Fibroblast of skin of right quadriceps (primary cell): ENCODE data around the gene RPS6KA3.
A peak's percentile ranks its signal among the peaks of the same experiment; 100 is the strongest.
"Not testable (repeated sequence)": the region's sequence is repeated elsewhere in the genome, so short reads cannot be mapped to it uniquely, and the experiment has no call there.

ENCODE experiments used
- DNase-seq: peaks from one replicate; pipeline ENCODE4 v3.0.0-alpha.2; 2013

The RPS6KA3 gene

GRCh38 chrX:20263474-20263873, 3.2 kb downstream of the RPS6KA3 start:
- DNase-seq, result peak; percentile 56

DNA sequence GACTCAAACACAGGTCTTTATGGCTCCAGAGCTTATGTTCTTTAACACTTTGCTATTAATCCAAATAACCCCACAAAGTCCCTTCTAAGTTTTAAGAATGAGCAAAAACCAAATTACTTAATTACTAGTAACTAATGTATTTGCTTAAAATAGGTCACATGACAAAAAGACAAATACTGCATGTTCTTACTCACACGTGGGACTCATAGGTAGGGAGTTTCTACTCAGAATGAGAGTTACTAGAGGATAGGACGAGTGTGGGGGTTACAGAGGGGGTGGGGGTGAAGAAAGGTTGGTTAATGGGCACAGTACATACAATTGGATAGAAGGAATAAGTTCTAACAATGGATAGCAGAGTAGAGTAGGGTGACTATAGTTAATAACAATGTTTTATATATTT, 5.8 kb downstream of the RPS6KA3 start:
- no peak for DNase-seq

DNA sequence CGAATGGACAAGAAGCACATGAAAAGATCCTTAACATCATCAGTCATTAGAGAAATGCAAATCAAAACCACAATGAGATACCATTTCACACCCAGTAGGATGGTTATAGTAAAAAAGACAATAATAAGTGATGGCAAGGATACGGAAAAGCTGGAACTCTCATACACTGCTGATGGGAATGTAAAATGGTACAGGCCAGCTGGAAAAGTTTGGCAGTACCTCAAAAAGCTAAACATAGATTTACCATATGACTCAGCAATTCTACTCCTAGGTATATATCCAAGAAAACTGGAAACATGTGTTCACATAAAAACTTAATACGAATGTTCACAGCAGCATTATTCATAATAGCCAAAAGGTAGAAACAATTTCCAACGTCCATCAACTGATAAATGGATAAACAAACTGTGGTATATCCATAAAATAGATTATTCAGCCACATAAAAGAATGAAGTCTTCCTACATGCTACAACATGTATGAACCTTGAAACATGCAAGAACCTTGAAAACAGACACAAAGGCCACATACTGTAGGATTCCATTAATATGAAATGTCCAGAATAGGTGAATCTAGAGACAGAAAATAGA, 11.9 kb downstream of the RPS6KA3 start:
- peak; percentile 64 for DNase-seq

DNA sequence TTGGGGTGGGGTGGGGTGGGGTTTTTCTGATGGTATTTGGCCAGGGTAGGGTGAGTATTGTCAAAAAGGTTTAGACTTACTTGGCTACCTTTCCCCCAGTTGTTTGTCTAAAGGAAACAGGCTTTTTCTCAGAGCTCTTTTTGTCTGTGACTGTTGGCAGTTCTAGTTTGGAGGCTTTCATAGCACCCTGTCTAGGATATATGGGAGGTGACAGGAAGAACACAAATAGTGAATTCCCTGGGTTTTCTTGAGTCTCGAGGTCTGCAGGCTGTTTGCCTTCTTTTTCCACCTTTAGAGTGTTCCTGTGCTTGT, 13.5 kb downstream of the RPS6KA3 start:
- DNase-seq, result no peak

GRCh38 chrX:20252381-20253231, 14.1 kb downstream of the RPS6KA3 start:
- DNase-seq, result peak; percentile 28

DNA sequence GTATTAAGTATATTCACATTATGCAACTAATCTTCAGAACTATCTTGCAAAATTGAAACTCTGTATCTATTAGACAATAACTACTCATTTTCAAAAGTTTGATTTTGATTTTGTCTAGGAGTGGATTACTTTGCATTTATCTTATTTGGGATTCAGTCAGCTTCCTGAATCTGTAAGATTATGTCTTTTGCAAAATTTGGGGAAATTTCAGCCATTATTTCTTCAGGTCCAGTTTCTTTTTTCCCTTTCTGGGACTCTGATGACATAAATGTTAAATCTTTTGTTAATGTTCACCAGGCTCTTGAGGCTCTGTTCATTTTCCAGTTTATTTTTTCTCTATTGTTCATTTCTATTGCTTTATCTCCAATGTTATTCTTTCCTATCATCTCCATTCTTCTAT, 15.0 kb downstream of the RPS6KA3 start:
- DNase-seq, result no peak

GRCh38 chrX:20250146-20250545, 16.6 kb downstream of the RPS6KA3 start:
- DNase-seq, result not testable (repeated sequence)

- DNase-seq, result no peak
These were observed 18.0 kb downstream of the RPS6KA3 start for GRCh38 chrX:20248592-20249192.

DNA sequence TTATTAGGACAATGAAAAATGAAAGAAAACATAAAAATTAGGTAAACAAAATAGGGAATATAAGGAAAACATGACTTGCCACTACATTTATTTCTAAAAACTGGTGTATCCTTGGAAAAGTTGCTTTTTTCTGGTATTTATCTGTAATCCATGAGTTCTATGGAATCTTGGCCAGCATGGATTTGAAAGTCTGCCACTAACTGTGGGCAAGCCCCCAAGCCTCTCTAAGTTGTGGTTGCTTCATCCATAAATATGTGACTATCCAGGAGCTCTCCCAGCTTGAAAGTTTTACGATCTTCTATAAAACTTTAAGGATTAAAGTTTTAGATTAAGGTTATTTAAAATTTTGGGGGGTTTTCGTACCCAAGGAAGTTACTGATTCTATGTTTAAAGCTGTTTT, 21.8 kb downstream of the RPS6KA3 start:
- peak; percentile 55 for DNase-seq

DNA sequence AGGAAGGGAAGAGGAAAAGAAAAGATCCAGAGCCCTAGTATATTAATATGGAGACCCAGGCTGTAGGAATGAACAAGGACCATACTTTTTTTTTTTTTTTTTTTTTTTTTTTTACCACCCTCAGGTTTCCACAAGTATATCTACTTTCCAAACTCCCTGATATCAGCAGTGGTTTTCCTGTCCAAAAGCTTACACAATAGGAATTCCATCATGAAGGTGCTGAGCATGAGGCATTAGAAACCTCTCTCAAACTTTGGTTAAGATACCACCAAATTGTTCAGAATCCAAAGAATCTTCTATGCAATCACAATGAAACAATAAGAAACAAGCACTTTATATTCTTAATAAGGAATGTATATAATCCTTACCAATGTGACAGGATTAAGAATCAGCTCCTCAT, 26.5 kb downstream of the RPS6KA3 start:
- DNase-seq, result no peak

- no peak for DNase-seq
These were observed 28.8 kb downstream of the RPS6KA3 start for GRCh38 chrX:20237864-20238263.

- no peak for DNase-seq
These were observed 31.0 kb downstream of the RPS6KA3 start for GRCh38 chrX:20235755-20236154.

GRCh38 chrX:20233336-20233735, 33.4 kb downstream of the RPS6KA3 start:
- DNase-seq, result no peak

DNA sequence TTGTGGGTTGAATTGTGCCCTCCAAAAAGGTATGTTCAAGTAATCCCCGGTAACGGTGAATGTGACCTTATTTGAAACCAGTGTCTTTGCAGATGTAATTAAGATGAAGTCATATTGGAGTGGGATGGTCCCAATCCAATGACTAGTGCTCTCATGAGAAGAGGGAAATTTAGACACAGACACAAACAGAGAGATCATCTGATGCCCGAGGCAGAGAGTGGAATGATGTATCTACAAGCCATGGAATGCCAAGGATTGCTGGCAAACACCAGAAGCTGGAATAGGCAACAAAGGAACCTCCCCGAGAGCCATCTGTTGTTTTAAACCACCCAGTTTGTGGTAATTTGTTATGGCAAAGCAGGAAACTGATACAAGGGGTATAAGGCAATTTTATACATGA, 35.1 kb downstream of the RPS6KA3 start:
- DNase-seq, result no peak

DNA sequence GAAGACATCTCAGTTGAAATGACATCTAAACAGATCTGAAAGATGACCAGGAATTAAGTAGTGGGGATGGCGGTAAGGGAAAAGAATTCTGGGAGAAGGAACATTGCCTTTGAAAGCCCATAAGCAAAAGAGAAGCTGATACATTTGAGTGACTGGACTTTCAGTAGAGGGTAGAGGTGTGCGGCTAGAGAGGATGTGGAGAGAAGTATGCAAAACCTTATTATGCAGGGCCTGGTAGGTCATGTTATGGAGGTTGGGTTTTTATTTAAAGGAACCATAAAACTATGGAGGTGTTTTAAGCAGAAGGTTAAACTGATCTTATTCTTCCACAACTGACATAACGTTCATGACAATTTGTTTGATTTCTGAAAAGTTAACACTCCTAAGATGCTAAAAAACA, 36.3 kb downstream of the RPS6KA3 start:
- no peak for DNase-seq

DNA sequence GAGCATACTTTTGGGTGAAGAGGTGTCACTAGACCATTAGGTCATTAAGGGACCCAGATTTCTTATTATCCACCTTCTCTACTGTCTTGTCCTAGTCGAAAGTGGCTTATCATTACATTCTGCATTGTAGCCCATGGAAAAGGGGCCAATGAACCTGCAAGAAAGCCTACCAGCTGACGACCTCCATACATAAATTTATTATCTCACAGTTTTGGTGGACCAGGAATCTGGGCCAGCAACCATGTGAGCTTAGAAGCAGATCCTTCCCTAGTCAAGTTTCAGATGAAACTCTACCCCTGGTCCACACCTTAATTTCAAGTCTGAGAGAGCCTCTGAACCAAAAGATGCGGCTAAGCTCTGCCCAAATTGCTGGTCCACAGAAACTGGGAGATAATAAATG, 37.6 kb downstream of the RPS6KA3 start:
- no peak for DNase-seq

GRCh38 chrX:20228245-20228644, 38.5 kb downstream of the RPS6KA3 start:
- DNase-seq, result no peak

DNA sequence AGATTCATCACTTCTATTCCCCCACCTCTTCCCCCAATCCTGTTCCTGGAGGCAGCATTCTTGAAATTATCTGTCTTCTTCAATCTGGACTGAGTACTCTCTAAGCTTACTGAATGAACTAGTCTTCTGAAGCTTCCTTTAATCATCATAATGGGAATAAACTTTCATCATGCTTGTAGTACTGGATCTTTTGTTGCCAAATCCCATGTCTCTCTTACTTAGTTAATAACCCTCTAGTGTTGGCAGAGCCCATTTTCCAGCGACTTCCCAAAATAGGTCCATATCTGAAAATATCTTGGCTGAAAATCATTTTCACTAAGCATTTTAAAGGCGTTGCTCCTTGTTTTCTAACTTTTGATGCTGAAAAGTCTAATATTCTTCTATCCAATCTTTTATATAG, 39.6 kb downstream of the RPS6KA3 start:
- DNase-seq, result no peak

DNA sequence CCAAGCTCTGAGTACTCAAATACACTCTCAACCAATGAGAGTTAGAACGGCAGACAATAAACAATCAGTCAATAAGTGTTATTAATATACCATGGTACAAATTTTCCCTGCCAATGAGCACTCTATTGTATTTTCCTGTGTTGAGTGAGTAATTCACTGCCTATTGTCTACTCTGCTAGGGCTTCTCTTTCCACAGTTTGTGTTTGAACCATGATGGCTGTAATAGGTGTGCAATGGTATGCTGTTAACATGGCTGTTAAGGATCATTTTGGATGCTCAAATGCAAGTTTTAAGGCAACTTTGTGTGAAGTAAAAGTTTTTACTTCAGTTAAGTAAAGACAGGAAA, 41.2 kb downstream of the RPS6KA3 start:
- DNase-seq, result no peak

DNA sequence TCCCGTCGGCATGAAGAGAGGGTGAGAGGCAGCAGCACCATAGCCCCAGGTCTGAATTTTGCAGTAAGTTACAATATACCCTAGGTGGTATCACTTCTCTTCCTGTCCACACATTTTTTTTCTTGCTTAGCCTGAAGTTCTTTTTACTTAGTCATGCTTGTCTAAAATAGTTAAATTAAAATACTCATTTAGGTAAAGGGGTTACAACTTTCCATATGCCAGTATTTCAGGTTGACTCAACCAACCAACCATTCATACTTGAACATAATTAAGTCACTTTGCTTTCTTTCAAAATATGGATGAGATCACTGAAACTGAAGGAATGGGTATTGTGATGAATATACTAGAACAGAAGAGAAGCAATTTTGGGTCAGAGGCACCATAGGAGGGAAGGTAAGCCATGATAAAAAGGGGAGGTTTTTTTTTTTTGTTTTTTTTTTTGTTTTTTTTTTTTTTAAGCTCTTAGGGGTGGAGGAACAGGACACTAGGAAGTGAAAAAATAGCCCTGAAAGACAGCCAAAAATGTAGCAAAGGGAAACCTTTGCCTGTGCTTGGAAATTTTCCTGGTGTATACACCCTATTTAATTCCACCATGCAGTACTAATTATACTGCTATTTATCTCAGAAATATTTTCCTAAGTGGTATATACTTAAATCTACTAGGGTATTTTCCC, 41.8 kb downstream of the RPS6KA3 start:
- peak; percentile 55 for DNase-seq

- DNase-seq, result peak; percentile 14
These were observed 44.8 kb downstream of the RPS6KA3 start for GRCh38 chrX:20221902-20222301.

GRCh38 chrX:20218836-20219505, 47.7 kb downstream of the RPS6KA3 start:
- no peak for DNase-seq

- DNase-seq, result no peak
These were observed 48.8 kb downstream of the RPS6KA3 start for GRCh38 chrX:20217906-20218305.
